ENCODE measurements around the gene ZNF597. TPM values are rescaled to one million over a fixed set of nuclear protein-coding genes. Genes with fewer than 3 reads are reported as not detected.
A peak's percentile ranks its signal among the peaks of the same experiment; 100 is the strongest.
"Not testable (repeated sequence)": the region's sequence is repeated elsewhere in the genome, so short reads cannot be mapped to it uniquely, and the experiment has no call there.

ZNF597 gene
- total RNA-seq, 1 donor: 2.9 TPM

GRCh38 chr16:3479654-3480216 is 36.4 kb upstream of the ZNF597 start:
- Histone ChIP-seq H3K4me1 (ENCODE audit: insufficient read depth, low read length) (no peaks in the 10 kb centered on the region), H3K36me3 (ENCODE audit: insufficient read depth, low read length) (peaks cover 40% of the 10 kb centered on the region), H3K9me3 (ENCODE audit: low read depth, low read length) (no peaks in the 10 kb centered on the region), H3K27ac (ENCODE audit: low read depth, low read length) (no peak overlapping the region), H3K27me3 (ENCODE audit: insufficient read depth, low read length) (no peaks in the 10 kb centered on the region), H3K79me2 (ENCODE audit: insufficient read depth, low read length) (peaks cover 62% of the 10 kb centered on the region), H4K20me1 (ENCODE audit: insufficient read depth, low read length) (peaks cover 40% of the 10 kb centered on the region), H2AFZ (ENCODE audit: low read length) (no peak overlapping the region), H3K4me3 (ENCODE audit: insufficient read depth, low read length) (no peak overlapping the region), H3K4me2 (ENCODE audit: insufficient read depth, low read length) (no peak overlapping the region)
- TF ChIP-seq, protein P1, sequence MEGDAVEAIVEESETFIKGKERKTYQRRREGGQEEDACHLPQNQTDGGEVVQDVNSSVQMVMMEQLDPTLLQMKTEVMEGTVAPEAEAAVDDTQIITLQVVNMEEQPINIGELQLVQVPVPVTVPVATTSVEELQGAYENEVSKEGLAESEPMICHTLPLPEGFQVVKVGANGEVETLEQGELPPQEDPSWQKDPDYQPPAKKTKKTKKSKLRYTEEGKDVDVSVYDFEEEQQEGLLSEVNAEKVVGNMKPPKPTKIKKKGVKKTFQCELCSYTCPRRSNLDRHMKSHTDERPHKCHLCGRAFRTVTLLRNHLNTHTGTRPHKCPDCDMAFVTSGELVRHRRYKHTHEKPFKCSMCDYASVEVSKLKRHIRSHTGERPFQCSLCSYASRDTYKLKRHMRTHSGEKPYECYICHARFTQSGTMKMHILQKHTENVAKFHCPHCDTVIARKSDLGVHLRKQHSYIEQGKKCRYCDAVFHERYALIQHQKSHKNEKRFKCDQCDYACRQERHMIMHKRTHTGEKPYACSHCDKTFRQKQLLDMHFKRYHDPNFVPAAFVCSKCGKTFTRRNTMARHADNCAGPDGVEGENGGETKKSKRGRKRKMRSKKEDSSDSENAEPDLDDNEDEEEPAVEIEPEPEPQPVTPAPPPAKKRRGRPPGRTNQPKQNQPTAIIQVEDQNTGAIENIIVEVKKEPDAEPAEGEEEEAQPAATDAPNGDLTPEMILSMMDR (IDR thresholded peaks at IDR 0.05; ENCODE audit: extremely low read depth, low read depth, low read length): no peak
- peak; percentile 70 for DNase-seq (ENCODE audit: insufficient read length, low spot score, missing footprints)

GRCh38 chr16:3478242-3478925 is 35.1 kb upstream of the ZNF597 start:
- peak; percentile 69 for DNase-seq (ENCODE audit: insufficient read length, low spot score, missing footprints)
- H2AFZ ChIP-seq (ENCODE audit: low read length): no peak overlapping the region
- TF ChIP-seq, protein P1 (IDR thresholded peaks at IDR 0.05; ENCODE audit: extremely low read depth, low read depth, low read length): no peak
- no peaks in the 10 kb centered on the region for H3K27me3 ChIP-seq (ENCODE audit: insufficient read depth, low read length)
- H3K4me3 ChIP-seq (ENCODE audit: insufficient read depth, low read length): no peak overlapping the region
- peaks cover 47% of the 10 kb centered on the region for H4K20me1 ChIP-seq (ENCODE audit: insufficient read depth, low read length)
- no peaks in the 10 kb centered on the region for H3K4me1 ChIP-seq (ENCODE audit: insufficient read depth, low read length)
- peaks cover 74% of the 10 kb centered on the region for H3K79me2 ChIP-seq (ENCODE audit: insufficient read depth, low read length)
- H3K4me2 ChIP-seq (ENCODE audit: insufficient read depth, low read length): no peak overlapping the region
- no peak overlapping the region for H3K27ac ChIP-seq (ENCODE audit: low read depth, low read length)
- H3K9me3 ChIP-seq (ENCODE audit: low read depth, low read length): no peaks in the 10 kb centered on the region
- peaks cover 33% of the 10 kb centered on the region for H3K36me3 ChIP-seq (ENCODE audit: insufficient read depth, low read length)

DNA sequence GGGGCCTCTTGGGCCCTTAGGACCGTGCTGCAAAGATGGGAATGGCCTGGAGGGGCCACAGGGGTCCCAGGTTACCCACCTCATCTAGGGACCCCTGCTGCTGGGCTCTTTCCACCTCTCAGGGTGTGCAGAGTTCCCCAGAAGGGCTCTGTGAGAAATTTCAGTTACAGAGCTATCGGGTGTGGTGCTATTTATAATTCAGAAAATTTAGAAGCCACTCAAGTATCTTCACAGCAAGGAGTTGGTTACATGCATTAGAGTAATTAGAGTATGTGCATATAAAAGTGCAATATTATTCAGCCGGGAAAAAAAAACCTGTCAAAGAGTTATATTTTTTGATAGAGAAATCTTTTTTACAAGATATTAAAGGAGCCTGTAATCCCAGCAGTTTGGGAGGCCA is 33.1 kb upstream of the ZNF597 start:
- H3K27me3 ChIP-seq (ENCODE audit: insufficient read depth, low read length): no peaks in the 10 kb centered on the region
- H3K4me2 ChIP-seq (ENCODE audit: insufficient read depth, low read length): no peak overlapping the region
- H2AFZ ChIP-seq (ENCODE audit: low read length): no peak overlapping the region
- no peaks in the 10 kb centered on the region for H3K9me3 ChIP-seq (ENCODE audit: low read depth, low read length)
- H4K20me1 ChIP-seq (ENCODE audit: insufficient read depth, low read length): peaks cover 53% of the 10 kb centered on the region
- H3K79me2 ChIP-seq (ENCODE audit: insufficient read depth, low read length): peaks cover 80% of the 10 kb centered on the region
- peaks cover 18% of the 10 kb centered on the region for H3K36me3 ChIP-seq (ENCODE audit: insufficient read depth, low read length)
- H3K4me1 ChIP-seq (ENCODE audit: insufficient read depth, low read length): no peaks in the 10 kb centered on the region
- H3K4me3 ChIP-seq (ENCODE audit: insufficient read depth, low read length): no peak overlapping the region
- TF ChIP-seq, protein P1 (IDR thresholded peaks at IDR 0.05; ENCODE audit: extremely low read depth, low read depth, low read length): no peak
- DNase-seq (ENCODE audit: insufficient read length, low spot score, missing footprints): peak; percentile 34
- H3K27ac ChIP-seq (ENCODE audit: low read depth, low read length): no peak overlapping the region

GRCh38 chr16:3475604-3476375 is 32.5 kb upstream of the ZNF597 start:
- Histone ChIP-seq H3K4me3 (ENCODE audit: insufficient read depth, low read length) (no peak overlapping the region), H3K4me1 (ENCODE audit: insufficient read depth, low read length) (no peaks in the 10 kb centered on the region), H2AFZ (ENCODE audit: low read length) (no peak overlapping the region), H3K4me2 (ENCODE audit: insufficient read depth, low read length) (no peak overlapping the region), H3K9me3 (ENCODE audit: low read depth, low read length) (no peaks in the 10 kb centered on the region), H4K20me1 (ENCODE audit: insufficient read depth, low read length) (peaks cover 54% of the 10 kb centered on the region), H3K27ac (ENCODE audit: low read depth, low read length) (no peak overlapping the region), H3K79me2 (ENCODE audit: insufficient read depth, low read length) (peaks cover 81% of the 10 kb centered on the region), H3K27me3 (ENCODE audit: insufficient read depth, low read length) (no peaks in the 10 kb centered on the region), H3K36me3 (ENCODE audit: insufficient read depth, low read length) (peaks cover 15% of the 10 kb centered on the region)
- peak; percentile 4 for DNase-seq (ENCODE audit: insufficient read length, low spot score, missing footprints)
- TF ChIP-seq, protein P1 (IDR thresholded peaks at IDR 0.05; ENCODE audit: extremely low read depth, low read depth, low read length): no peak

- Histone ChIP-seq H4K20me1 (ENCODE audit: insufficient read depth, low read length) (peaks cover 61% of the 10 kb centered on the region), H3K36me3 (ENCODE audit: insufficient read depth, low read length) (peaks cover 13% of the 10 kb centered on the region), H3K79me2 (ENCODE audit: insufficient read depth, low read length) (peaks cover 88% of the 10 kb centered on the region)
- not testable (repeated sequence) for H2AFZ ChIP-seq (ENCODE audit: low read length); DNase-seq (ENCODE audit: insufficient read length, low spot score, missing footprints); H3K4me3 ChIP-seq (ENCODE audit: insufficient read depth, low read length); H3K9me3 ChIP-seq (ENCODE audit: low read depth, low read length); H3K4me1 ChIP-seq (ENCODE audit: insufficient read depth, low read length); H3K4me2 ChIP-seq (ENCODE audit: insufficient read depth, low read length); H3K27me3 ChIP-seq (ENCODE audit: insufficient read depth, low read length); H3K27ac ChIP-seq (ENCODE audit: low read depth, low read length)
Measured at GRCh38 chr16:3474870-3475269, 31.6 kb upstream of the ZNF597 start.

All from osteoblast (primary cell).